ENCODE data around the gene KIAA0232.

- TF ChIP-seq POLR2A (IDR thresholded peaks at IDR 0.05) (no peak), CTCF (IDR thresholded peaks at IDR 0.05) (no peak)
Measured at GRCh38 chr4:6900181-6900812, 117.8 kb downstream of the KIAA0232 start.

Measured in suprapubic skin (tissue), 3 donors.